GM23248 (cell line): ENCODE data around the gene UBE2F. TPM values are rescaled to one million over a fixed set of nuclear protein-coding genes. Genes with fewer than 3 reads are reported as not detected.

Source experiments
- DNase-seq: peaks from one replicate; pipeline ENCODE4 v3.0.0-alpha.2; 2015
- H2AFZ ChIP-seq: fragments of 200-600 bp; sonication (generic); 2 replicates; pipeline ENCODE4 v1.6.1; 2016; ENCODE audit warnings: antibody characterized with exemption
- H3F3A ChIP-seq: fragments of 200-600 bp; sonication (generic); 2 replicates; pipeline ENCODE4 v1.6.1; 2016; ENCODE audit warnings: mild to moderate bottlenecking, antibody characterized with exemption, mixed run types; ENCODE audit not compliant: insufficient read depth
- H3K27ac ChIP-seq: fragments of 200-600 bp; sonication (generic); 2 replicates; pipeline ENCODE4 v1.5.1; 2016; ENCODE audit warnings: mild to moderate bottlenecking
- H3K27me3 ChIP-seq: fragments of 200-600 bp; sonication (generic); replicated peaks from 2 replicates; pipeline ENCODE4 v1.6.1; 2016; ENCODE audit warnings: mild to moderate bottlenecking; ENCODE audit not compliant: insufficient read depth
- H3K36me3 ChIP-seq: fragments of 200-600 bp; sonication (generic); 2 replicates; pipeline ENCODE4 v1.6.1; 2016; ENCODE audit warnings: low read depth, mild to moderate bottlenecking
- H3K4me1 ChIP-seq: fragments of 200-600 bp; sonication (generic); 2 replicates; pipeline ENCODE4 v1.6.1; 2016; ENCODE audit warnings: mild to moderate bottlenecking; ENCODE audit not compliant: insufficient read depth
- H3K4me2 ChIP-seq: fragments of 200-600 bp; sonication (generic); one replicate; pipeline ENCODE4 v1.6.1; 2016; ENCODE audit warnings: mild to moderate bottlenecking; ENCODE audit not compliant: unreplicated experiment
- H3K4me3 ChIP-seq: fragments of 200-600 bp; sonication (generic); 2 replicates; pipeline ENCODE4 v1.5.1; 2016; ENCODE audit warnings: mild to moderate bottlenecking
- H3K79me2 ChIP-seq: fragments of 200-600 bp; sonication (generic); 2 replicates; pipeline ENCODE4 v1.6.1; 2016; ENCODE audit warnings: mild to moderate bottlenecking; ENCODE audit not compliant: insufficient read depth
- H3K9ac ChIP-seq: fragments of 200-600 bp; sonication (generic); 2 replicates; pipeline ENCODE4 v1.6.1; 2016; ENCODE audit warnings: mild to moderate bottlenecking
- H3K9me2 ChIP-seq: fragments of 200-600 bp; sonication (generic); 2 replicates; pipeline ENCODE4 v1.6.1; 2016; ENCODE audit warnings: mixed run types, mild to moderate bottlenecking, moderate library complexity; ENCODE audit not compliant: insufficient read depth
- H3K9me3 ChIP-seq: fragments of 200-600 bp; sonication (generic); one replicate; pipeline ENCODE4 v1.6.1; 2017; ENCODE audit warnings: low read depth
- H4K20me1 ChIP-seq: fragments of 200-600 bp; sonication (generic); 2 replicates; pipeline ENCODE4 v1.6.0; 2016; ENCODE audit not compliant: insufficient read depth
- EZH2 ChIP-seq: fragments of 200-600 bp; sonication (generic); IDR thresholded peaks from 2 replicates; pipeline ENCODE4 v1.6.1; 2018; ENCODE audit warnings: antibody characterized with exemption, mild to moderate bottlenecking; ENCODE audit not compliant: insufficient read depth, poor library complexity, severe bottlenecking
- EZH2phosphoT487 ChIP-seq: fragments of 200-600 bp; sonication (generic); IDR thresholded peaks from 2 replicates; pipeline ENCODE4 v1.6.1; 2018; ENCODE audit warnings: antibody characterized with exemption, moderate library complexity, mild to moderate bottlenecking, low read depth; ENCODE audit not compliant: insufficient read depth
- WGBS, 2 experiments: methylation state at CpG; one replicate each; pipeline ENCODE4 v1.1.6; 2015 to 2017; ENCODE audit warnings: low lambda C conversion rate in 2 of 2, low coverage in 1 of 2; ENCODE audit errors: missing lambda C conversion rate in 2 of 2; 5-methylcytosine and 5-hydroxymethylcytosine counted together
- in situ Hi-C: fragments of 300-500 bp; cut with MboI; formaldehyde crosslinking; loops from 2 replicates; pipeline ENCODE4 v1.15.0; 2020
- polyA plus RNA-seq: library from polyadenylated mRNA; unstranded; fragments of >200 nt; fragmentation: Nextera tagmentation; extraction: Ambion mirVana; gene quantifications from 2 replicates; pipeline ENCODE4 v1.2.1, GENCODE V29; 2016
- small RNA-seq: library from RNA; depleted of rRNA; stranded (forward); fragments of <200 nt; gene quantifications from one replicate; pipeline ENCODE3, GENCODE V24; 2014; ENCODE audit warnings: low read depth, low replicate concordance
- total RNA-seq: library from RNA; depleted of rRNA; stranded (reverse); fragments of >200 nt; shearing (Covaris generic); gene quantifications from 2 replicates; pipeline ENCODE4 v1.2.3, GENCODE V29; 2014; rRNA removed

UBE2F gene
- total and polyA plus RNA-seq, 2 experiments from 2014 or later: 88.7 to 129 TPM

DNA sequence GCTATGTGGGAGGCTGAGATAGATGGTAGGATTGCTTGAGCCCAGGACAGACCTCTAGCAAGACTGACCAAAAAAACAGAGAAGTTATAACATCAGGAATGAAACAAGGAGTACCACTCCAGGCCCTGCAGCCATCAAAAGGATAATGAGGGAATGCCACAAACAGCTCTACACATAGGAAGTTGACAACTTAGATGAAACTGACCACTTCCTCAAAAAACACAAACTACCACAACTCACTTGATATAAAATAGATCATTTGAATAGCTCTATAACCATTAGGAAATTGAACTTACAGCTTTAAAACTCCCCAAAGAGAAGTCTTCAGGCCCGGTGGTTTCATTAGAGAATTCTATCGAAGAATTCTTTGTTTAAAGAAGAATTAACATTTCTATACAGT, 120.4 kb downstream of the UBE2F start:
- H3K4me1 ChIP-seq: no peaks in the 10 kb centered on the region
- H3K4me3 ChIP-seq: no peak overlapping the region
- TF ChIP-seq EZH2 (no peak), EZH2phosphoT487 (no peak)
- no peaks in the 10 kb centered on the region for H3K79me2 ChIP-seq
- no peak overlapping the region for H2AFZ ChIP-seq
- DNase-seq: no peak
- H3K4me2 ChIP-seq: no peak overlapping the region
- H3K9me2 ChIP-seq: no peaks in the 10 kb centered on the region
- WGBS, 2 experiments: 97 to 100% methylated on average over 2 of the region's 2 CpGs
- no peaks in the 10 kb centered on the region for H3F3A ChIP-seq
- H3K27ac ChIP-seq: no peak overlapping the region
- no peaks in the 10 kb centered on the region for H3K36me3 ChIP-seq
- H4K20me1 ChIP-seq: no peaks in the 10 kb centered on the region
- no peaks in the 10 kb centered on the region for H3K9me3 ChIP-seq
- H3K9ac ChIP-seq: no peak overlapping the region
- in situ Hi-C loops: no loop called here
- H3K27me3 ChIP-seq: no peaks in the 10 kb centered on the region

DNA sequence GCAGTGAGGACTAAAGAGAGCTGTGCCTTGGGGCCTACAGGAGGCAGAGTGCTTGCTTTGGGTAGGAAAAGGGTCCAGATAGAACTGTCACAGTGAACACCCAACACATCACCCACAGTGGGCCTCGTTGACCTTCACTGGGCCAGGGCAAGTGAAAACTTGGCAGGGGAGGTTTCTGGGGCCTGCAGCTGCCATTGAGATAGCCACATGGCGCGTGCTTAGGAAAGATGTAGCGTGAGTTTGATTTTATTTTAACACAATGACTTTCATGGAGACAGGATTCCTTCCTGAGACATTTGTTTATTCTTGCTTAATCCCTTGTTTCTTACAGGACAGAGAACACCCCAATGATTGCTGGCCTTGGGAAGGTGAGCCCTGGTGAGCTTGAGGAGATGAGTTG, 124.1 kb downstream of the UBE2F start:
- H3K9me3 ChIP-seq: no peaks in the 10 kb centered on the region
- in situ Hi-C loops: no loop called here
- no peak overlapping the region for H2AFZ ChIP-seq
- H3K4me3 ChIP-seq: no peak overlapping the region
- no peak for DNase-seq
- TF ChIP-seq EZH2phosphoT487 (no peak), EZH2 (no peak)
- H3K9ac ChIP-seq: no peak overlapping the region
- H3K27ac ChIP-seq: no peak overlapping the region
- H3K36me3 ChIP-seq: no peaks in the 10 kb centered on the region
- no peak overlapping the region for H3K4me2 ChIP-seq
- no peaks in the 10 kb centered on the region for H3K4me1 ChIP-seq
- no peaks in the 10 kb centered on the region for H3F3A ChIP-seq
- H3K9me2 ChIP-seq: no peaks in the 10 kb centered on the region
- no peaks in the 10 kb centered on the region for H3K27me3 ChIP-seq
- H3K79me2 ChIP-seq: no peaks in the 10 kb centered on the region
- 99 to 100% methylated on average over 4 of the region's 4 CpGs for WGBS, 2 experiments
- H4K20me1 ChIP-seq: no peaks in the 10 kb centered on the region

DNA sequence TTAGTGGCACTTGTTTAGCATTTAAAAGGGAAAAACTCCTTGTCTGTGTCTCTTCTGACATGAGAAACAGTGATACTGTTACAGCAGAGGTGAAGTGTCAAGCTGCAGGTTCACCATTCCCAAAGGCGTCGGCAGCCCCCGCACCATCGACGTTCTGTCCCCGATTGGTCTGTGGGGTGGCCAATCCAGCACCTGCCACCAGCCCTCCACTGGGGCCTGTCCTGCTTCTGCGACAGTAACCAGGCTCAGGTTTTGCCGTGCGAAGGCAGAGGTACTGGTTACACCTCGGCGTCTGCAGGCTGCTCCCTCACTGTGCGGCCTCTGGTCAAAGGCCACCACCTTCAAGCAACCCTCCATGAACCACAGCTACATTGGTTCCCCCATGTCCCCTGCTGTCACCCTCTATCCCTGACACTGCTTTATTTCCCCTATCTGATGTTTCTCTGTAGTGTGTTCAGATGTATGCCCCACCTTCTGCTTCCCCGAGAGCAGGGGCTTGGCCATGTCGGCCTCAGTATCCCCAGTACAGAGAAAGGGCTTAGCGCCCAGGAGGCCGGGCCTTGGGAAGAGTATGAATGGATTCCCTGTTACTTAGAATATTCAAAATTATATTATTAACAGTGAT, 124.7 kb downstream of the UBE2F start:
- Histone ChIP-seq H3K36me3 (no peaks in the 10 kb centered on the region), H3K9me3 (no peaks in the 10 kb centered on the region), H3K27ac (no peak overlapping the region), H3K4me1 (no peaks in the 10 kb centered on the region), H3K4me3 (no peak overlapping the region), H3K79me2 (no peaks in the 10 kb centered on the region), H3K4me2 (no peak overlapping the region), H3K9ac (no peak overlapping the region), H2AFZ (no peak overlapping the region), H4K20me1 (no peaks in the 10 kb centered on the region), H3K9me2 (no peaks in the 10 kb centered on the region), H3F3A (no peaks in the 10 kb centered on the region), H3K27me3 (no peaks in the 10 kb centered on the region)
- TF ChIP-seq EZH2 (no peak), EZH2phosphoT487 (no peak)
- no peak for DNase-seq
- 98 to 99% methylated on average over 16 of the region's 16 CpGs for WGBS, 2 experiments
- in situ Hi-C loops: no loop called here

Small RNAs within 50 kb of the gene (small RNA-seq; reads per million reads assigned to genes)
- gene RNU6-1333P: not detected

Other genes with a start within 250 kb of the UBE2F start
- 0.11 and 2.8 TPM in 2 replicates for gene RBM44, start 168.2 kb upstream of the UBE2F start, total RNA-seq
- not detected in 2 replicates for gene RBM44, start 168.2 kb upstream of the UBE2F start, polyA plus RNA-seq
- gene RAMP1, start 107.4 kb upstream of the UBE2F start, total RNA-seq: 4.1 and 4.8 TPM in 2 replicates
- gene RAMP1, start 107.4 kb upstream of the UBE2F start, polyA plus RNA-seq: 11.1 and 11.8 TPM in 2 replicates
- gene SCLY, start 94.0 kb downstream of the UBE2F start, total RNA-seq: 12.5 and 14.8 TPM in 2 replicates
- 7.4 and 10.3 TPM in 2 replicates for gene SCLY, start 94.0 kb downstream of the UBE2F start, polyA plus RNA-seq
- 1.4 and 1.5 TPM in 2 replicates for gene ESPNL, start 133.3 kb downstream of the UBE2F start, total RNA-seq
- 0.19 and 0.60 TPM in 2 replicates for gene ESPNL, start 133.3 kb downstream of the UBE2F start, polyA plus RNA-seq
- 0.11 TPM in 1 of 2 replicates, not detected in the other for gene KLHL30, start 171.7 kb downstream of the UBE2F start, total RNA-seq
- 0.05 TPM in 1 of 2 replicates, not detected in the other for gene KLHL30, start 171.7 kb downstream of the UBE2F start, polyA plus RNA-seq
- gene ERFE, start 192.0 kb downstream of the UBE2F start, total RNA-seq: 0.51 and 0.86 TPM in 2 replicates
- 0.41 and 0.79 TPM in 2 replicates for gene ERFE, start 192.0 kb downstream of the UBE2F start, polyA plus RNA-seq
- 6.3 and 11.9 TPM in 2 replicates for gene ILKAP, start 236.7 kb downstream of the UBE2F start, total RNA-seq
- gene ILKAP, start 236.7 kb downstream of the UBE2F start, polyA plus RNA-seq: 34.1 and 35.0 TPM in 2 replicates